Keratinocyte (primary cell): Measurements from ENCODE around the gene SLC8A3. TPM values are rescaled to one million over a fixed set of nuclear protein-coding genes. Genes with fewer than 3 reads are reported as not detected.

Experiments
- DNase-seq: peaks from one replicate; pipeline ENCODE4 v3.0.0-alpha.2; 2011; ENCODE audit warnings: low read depth, missing footprints, low spot score
- FAIRE-seq: peaks from 2 replicates; lab custom pipeline; 2011; peaks lifted over from hg19 to GRCh38; lab: Jason Lieb, UNC
- H2AFZ ChIP-seq: 2 replicates; pipeline ENCODE4 v1.6.0; 2012; ENCODE audit warnings: low read length, control low read depth, inconsistent platforms; ENCODE audit not compliant: control insufficient read depth
- H3K27ac ChIP-seq: 2 replicates; pipeline ENCODE4 v1.5.1; 2011; ENCODE audit warnings: low read length; ENCODE audit not compliant: control insufficient read depth, insufficient read depth
- H3K27me3 ChIP-seq: 3 replicates; pipeline ENCODE4 v1.6.0; 2011; ENCODE audit warnings: low read length; ENCODE audit not compliant: control insufficient read depth, insufficient read depth; ENCODE audit errors: extremely low read depth
- H3K36me3 ChIP-seq, 2 experiments: 2 replicates in 1 of 2; 3 replicates in 1 of 2; pipeline ENCODE4 v1.5.1; 2011; ENCODE audit warnings: low read length in 2 of 2, mild to moderate bottlenecking in 1 of 2; ENCODE audit not compliant: control insufficient read depth in 2 of 2, insufficient read depth in 2 of 2; ENCODE audit errors: extremely low read depth in 1 of 2
- H3K4me1 ChIP-seq: 3 replicates; pipeline ENCODE4 v1.5.1; 2011; ENCODE audit warnings: low read length; ENCODE audit not compliant: control insufficient read depth, insufficient read depth; ENCODE audit errors: extremely low read depth
- H3K4me2 ChIP-seq: 3 replicates; pipeline ENCODE4 v1.6.0; 2011; ENCODE audit warnings: low read depth, low read length; ENCODE audit not compliant: control insufficient read depth, insufficient read depth; ENCODE audit errors: extremely low read depth
- H3K4me3 ChIP-seq, 3 experiments: fragments of 200-600 bp in 1 of 3; sonication (generic) in 1 of 3; 2 replicates in 2 of 3; 3 replicates in 1 of 3; pipeline ENCODE4 v1.5.1; 2011 to 2016; ENCODE audit warnings: low read length in 3 of 3, mild to moderate bottlenecking in 3 of 3, control low read depth in 2 of 3, inconsistent platforms in 1 of 3, low read depth in 1 of 3, mixed read lengths in 1 of 3, mixed run types in 1 of 3, moderate library complexity in 1 of 3; ENCODE audit not compliant: control insufficient read depth in 2 of 3, insufficient read depth in 2 of 3; ENCODE audit errors: extremely low read depth in 1 of 3
- H3K79me2 ChIP-seq: 2 replicates; pipeline ENCODE4 v1.6.0; 2012; ENCODE audit warnings: low read length; ENCODE audit not compliant: control insufficient read depth, insufficient read depth
- H3K9ac ChIP-seq: 3 replicates; pipeline ENCODE4 v1.6.0; 2011; ENCODE audit warnings: low read length; ENCODE audit not compliant: control insufficient read depth, insufficient read depth; ENCODE audit errors: extremely low read depth
- H3K9me1 ChIP-seq: 3 replicates; pipeline ENCODE4 v1.6.0; 2011; ENCODE audit warnings: low read length; ENCODE audit not compliant: control insufficient read depth, insufficient read depth; ENCODE audit errors: extremely low read depth
- H3K9me3 ChIP-seq: 2 replicates; pipeline ENCODE4 v1.5.1; 2012; ENCODE audit warnings: low read depth, low read length; ENCODE audit not compliant: control insufficient read depth
- H4K20me1 ChIP-seq: 3 replicates; pipeline ENCODE4 v1.6.0; 2011; ENCODE audit warnings: low read length; ENCODE audit not compliant: control insufficient read depth, insufficient read depth; ENCODE audit errors: extremely low read depth
- CTCF ChIP-seq, 3 experiments: IDR thresholded peaks in 1 of 3; conservative IDR thresholded peaks in 1 of 3; optimal IDR thresholded peaks in 1 of 3; 2 replicates in 2 of 3; 3 replicates in 1 of 3; pipeline versions ENCODE3 to v1.5.1; 2011; ENCODE audit warnings: low read length in 3 of 3, mild to moderate bottlenecking in 3 of 3, moderate library complexity in 2 of 3, control low read depth in 1 of 3, inconsistent platforms in 1 of 3; ENCODE audit not compliant: insufficient read depth in 2 of 3; ENCODE audit errors: extremely low read depth in 1 of 3
- EZH2 ChIP-seq: IDR thresholded peaks from one replicate; pipeline ENCODE4 v1.6.1; 2012; ENCODE audit warnings: inconsistent platforms, mild to moderate bottlenecking, low read length, moderate library complexity
- dilution Hi-C: fragments of 300-500 bp; cut with MboI; formaldehyde crosslinking; loops from one replicate; pipeline ENCODE4 v1.7.0; 2020; ENCODE audit warnings: low sequenced_read_pairs; ENCODE audit not compliant: extremely low pct_ligation_motif_present
- polyA plus RNA-seq, 5 experiments: library from polyadenylated mRNA; depleted of rRNA in 3 of 5; stranded (reverse) in 3 of 5; stranded (forward) in 1 of 5; unstranded in 1 of 5; fragments of >200 nt; gene quantifications; 1 replicate in 1 of 5; 2 replicates in 3 of 5; 3 replicates in 1 of 5; pipeline versions ENCODE4 v1.2.1 to v1.2.3, GENCODE V29; 2011 to 2012; ENCODE audit warnings: missing spikeins in 2 of 5, low read depth in 1 of 5, low replicate concordance in 1 of 5

SLC8A3 gene
- polyA plus RNA-seq, 1 donor (not counting 4 experiments of a cell fraction or from before 2014, with no cell fraction given): not detected

GRCh38 chr14:70177081-70177800 is 11.5 kb downstream of the SLC8A3 start:
- FAIRE-seq: no peak
- Histone ChIP-seq H4K20me1 (no peaks in the 10 kb centered on the region), H2AFZ (no peak overlapping the region), H3K9ac (no peak overlapping the region), H3K4me2 (no peak overlapping the region), H3K27ac (no peak overlapping the region), H3K9me3 (no peaks in the 10 kb centered on the region), H3K79me2 (no peaks in the 10 kb centered on the region), H3K27me3 (no peaks in the 10 kb centered on the region), H3K4me1 (no peaks in the 10 kb centered on the region), H3K36me3 (no peaks in the 10 kb centered on the region), H3K4me3 (no peak overlapping the region), H3K9me1 (no peaks in the 10 kb centered on the region)
- no peak for TF ChIP-seq CTCF (optimal IDR thresholded peaks at IDR 0.05 in 1 of 3, IDR thresholded peaks at IDR 0.05 in 1 of 3, conservative IDR thresholded peaks at IDR 0.05 in 1 of 3; ENCODE audit: extremely low read depth in 1 of 3, insufficient read depth in 2 of 3, low read length in 3 of 3)
- TF ChIP-seq EZH2: no peak
- DNase-seq: no peak
- dilution Hi-C loops: no loop called here

- Histone ChIP-seq H3K27me3 (no peaks in the 10 kb centered on the region), H3K79me2 (no peaks in the 10 kb centered on the region), H3K9me3 (no peaks in the 10 kb centered on the region), H3K27ac (no peak overlapping the region), H2AFZ (no peak overlapping the region), H3K9me1 (no peaks in the 10 kb centered on the region), H3K4me3 (no peak overlapping the region), H3K4me2 (no peak overlapping the region), H3K4me1 (no peaks in the 10 kb centered on the region), H4K20me1 (no peaks in the 10 kb centered on the region), H3K9ac (no peak overlapping the region), H3K36me3 (no peaks in the 10 kb centered on the region)
- dilution Hi-C loops: no loop called here
- no peak for FAIRE-seq
- TF ChIP-seq EZH2 (no peak), CTCF (optimal IDR thresholded peaks at IDR 0.05 in 1 of 3, IDR thresholded peaks at IDR 0.05 in 1 of 3, conservative IDR thresholded peaks at IDR 0.05 in 1 of 3; ENCODE audit: extremely low read depth in 1 of 3, insufficient read depth in 2 of 3, low read length in 3 of 3) (no peak)
- DNase-seq: no peak
Observed at GRCh38 chr14:70173569-70173968, 15.2 kb downstream of the SLC8A3 start.
